Spleen (tissue), 11 donors: Measurements from ENCODE around the gene KIF21B. TPM values are rescaled to one million over a fixed set of nuclear protein-coding genes. Genes with fewer than 3 reads are reported as not detected.

Source experiments
- DNase-seq: peaks from one replicate; pipeline ENCODE4 v3.0.0-alpha.2; 2020
- H3K27ac ChIP-seq, 8 donors: fragments of 200-600 bp; sonication (generic) in 7 of 8; 1 replicate in 4 of 8; 2 replicates in 4 of 8; pipeline versions ENCODE4 v1.5.0 to v1.8.0; 2016 to 2021; ENCODE audit warnings: inconsistent platforms in 4 of 8, mild to moderate bottlenecking in 4 of 8, moderate library complexity in 1 of 8
- H3K27me3 ChIP-seq, 7 donors: fragments of 200-600 bp; sonication (generic) in 6 of 7; replicated peaks in 1 of 7; 1 replicate in 4 of 7; 2 replicates in 3 of 7; pipeline versions ENCODE4 v1.5.0 to v1.8.0; 2016 to 2021; ENCODE audit warnings: inconsistent platforms in 3 of 7, mild to moderate bottlenecking in 1 of 7
- H3K36me3 ChIP-seq, 6 donors: fragments of 200-600 bp; sonication (generic) in 5 of 6; 1 replicate in 4 of 6; 2 replicates in 2 of 6; pipeline versions ENCODE4 v1.5.0 to v1.8.0; 2016 to 2021; ENCODE audit warnings: inconsistent platforms in 2 of 6
- H3K4me1 ChIP-seq, 6 donors: fragments of 200-600 bp; sonication (generic) in 5 of 6; 1 replicate in 3 of 6; 2 replicates in 3 of 6; pipeline versions ENCODE4 v1.5.0 to v1.8.0; 2016 to 2021; ENCODE audit warnings: inconsistent platforms in 3 of 6
- H3K4me3 ChIP-seq, 8 donors: fragments of 200-600 bp; sonication (generic) in 7 of 8; 1 replicate in 4 of 8; 2 replicates in 4 of 8; pipeline versions ENCODE4 v1.5.0 to v1.8.0; 2016 to 2021; ENCODE audit warnings: inconsistent platforms in 4 of 8, mild to moderate bottlenecking in 4 of 8, moderate library complexity in 2 of 8
- H3K9me3 ChIP-seq, 8 donors: fragments of 200-600 bp; sonication (generic) in 7 of 8; 1 replicate in 4 of 8; 2 replicates in 4 of 8; pipeline versions ENCODE4 v1.5.0 to v1.8.0; 2016 to 2021; ENCODE audit warnings: inconsistent platforms in 4 of 8
- POLR2A ChIP-seq, 3 donors: fragments of 450-650 bp; IDR thresholded peaks; one replicate each; pipeline ENCODE4 v1.5.1; 2017; ENCODE audit warnings: antibody characterized with exemption in 3 of 3, mild to moderate bottlenecking in 1 of 3
- POLR2AphosphoS5 ChIP-seq, 3 donors: sonication (generic); formaldehyde crosslinking; IDR thresholded peaks; one replicate each; pipeline ENCODE4 v1.5.1; 2017; ENCODE audit warnings: antibody characterized with exemption in 3 of 3
- WGBS, 5 donors: extraction: QIAGEN DNeasy Blood & Tissue Kit in 3 of 5; methylation state at CpG; one replicate each; pipeline versions ENCODE4 v1.1.5 to v1.1.7; 2013 to 2018; 5-methylcytosine and 5-hydroxymethylcytosine counted together
- intact Hi-C: fragments of 100-400 bp; cut with DNase I; formaldehyde crosslinking; loops from one replicate; pipeline ENCODE4 v1.15.0; 2023; ENCODE audit warnings: low total_unique reads
- polyA plus RNA-seq, 3 donors: library from polyadenylated mRNA; stranded (reverse); fragments of 200-250 nt; gene quantifications; one replicate each; pipeline ENCODE4 v1.2.1, GENCODE V29; 2013
- total RNA-seq, 7 donors: library from RNA; depleted of rRNA in 3 of 7; stranded (reverse); fragments of >200 nt in 3 of 7; fragmentation: NEBNext Ultra II Directional in 4 of 7; extraction: Animal tissue kit (Norgen Biotek cat#: 25700) in 4 of 7; gene quantifications; one replicate each; pipeline versions ENCODE4 v1.1.0 to v1.2.1, GENCODE V29; 2016 to 2021
- TF ChIP-seq, protein P1 (sequence below), 11 experiments: fragments of 200-600 bp in 7 of 11; fragments of 450-650 bp in 4 of 11; sonication (generic) in 4 of 11; IDR thresholded peaks in 8 of 11; conservative IDR thresholded peaks in 3 of 11; 1 replicate in 7 of 11; 2 replicates in 4 of 11; pipeline versions ENCODE4 v1.4.0 to v1.8.0; 2016 to 2021; ENCODE audit warnings: antibody characterized with exemption in 11 of 11, inconsistent platforms in 4 of 11, mild to moderate bottlenecking in 1 of 11
- donor health status: healthy with polysubstance abuse.
- donor health status: DM: no; HTN: no; CAD: no; lungs with moderate emphysema.
- donor health status: DM: no; HTN: no; CAD: no.
- donor health status: Bipolar disorder and iron deficiency.
- donor health status: healthy.
- donor health status: DM: no; HTN: no; CAD: no.
- donor health status: DM: yes; HTN: yes; CAD: no.

Gene KIF21B
- total and polyA plus RNA-seq, 10 donors, result 3.0 to 49.0 (median 28.1) TPM

DNA sequence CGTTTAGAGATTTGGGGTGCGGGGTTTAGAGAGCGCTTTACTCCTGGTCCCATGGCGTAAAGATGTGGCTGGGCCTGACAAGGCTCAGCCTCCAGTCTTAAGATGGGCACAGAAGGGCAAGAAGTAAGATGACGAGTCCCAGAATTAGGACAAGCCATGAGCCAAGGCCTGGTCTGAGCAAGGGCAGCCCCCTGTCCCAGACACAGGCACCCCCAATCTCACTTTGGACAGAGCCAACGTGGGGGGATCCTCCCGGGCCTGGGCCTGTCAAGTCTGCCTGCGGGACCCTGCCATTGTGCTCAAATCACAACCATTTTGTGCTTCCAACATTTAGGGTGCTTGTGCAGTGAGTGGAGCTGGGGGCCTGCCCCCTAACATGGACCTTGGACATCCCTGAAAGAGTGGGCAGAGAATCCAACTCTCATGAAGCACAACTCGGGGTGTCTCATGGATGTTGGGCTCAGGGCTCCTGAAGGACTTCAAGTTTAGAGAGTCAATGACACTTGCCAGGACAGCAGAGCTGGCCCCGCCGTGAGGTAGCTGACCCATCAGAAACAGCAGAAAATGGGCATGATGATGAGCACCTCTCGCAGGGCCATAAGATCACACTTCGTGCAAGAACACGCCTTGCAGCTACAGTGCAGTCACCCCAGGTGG lies 52.6 kb downstream of the KIF21B start:
- no peak for DNase-seq
- Histone ChIP-seq H3K4me3 (no peak overlapping the region), H3K27me3 (no peaks in the 10 kb centered on the region), H3K27ac (no peak overlapping the region), H3K36me3 (peaks cover 0 to 81% (median 47%) of the 10 kb centered on the region in 6 donors), H3K9me3 (no peaks in the 10 kb centered on the region), H3K4me1 (peaks cover 0 to 6% (median 2%) of the 10 kb centered on the region in 6 donors)
- TF ChIP-seq POLR2AphosphoS5 (IDR thresholded peaks at IDR 0.05), result no peak
- TF ChIP-seq, protein P1, sequence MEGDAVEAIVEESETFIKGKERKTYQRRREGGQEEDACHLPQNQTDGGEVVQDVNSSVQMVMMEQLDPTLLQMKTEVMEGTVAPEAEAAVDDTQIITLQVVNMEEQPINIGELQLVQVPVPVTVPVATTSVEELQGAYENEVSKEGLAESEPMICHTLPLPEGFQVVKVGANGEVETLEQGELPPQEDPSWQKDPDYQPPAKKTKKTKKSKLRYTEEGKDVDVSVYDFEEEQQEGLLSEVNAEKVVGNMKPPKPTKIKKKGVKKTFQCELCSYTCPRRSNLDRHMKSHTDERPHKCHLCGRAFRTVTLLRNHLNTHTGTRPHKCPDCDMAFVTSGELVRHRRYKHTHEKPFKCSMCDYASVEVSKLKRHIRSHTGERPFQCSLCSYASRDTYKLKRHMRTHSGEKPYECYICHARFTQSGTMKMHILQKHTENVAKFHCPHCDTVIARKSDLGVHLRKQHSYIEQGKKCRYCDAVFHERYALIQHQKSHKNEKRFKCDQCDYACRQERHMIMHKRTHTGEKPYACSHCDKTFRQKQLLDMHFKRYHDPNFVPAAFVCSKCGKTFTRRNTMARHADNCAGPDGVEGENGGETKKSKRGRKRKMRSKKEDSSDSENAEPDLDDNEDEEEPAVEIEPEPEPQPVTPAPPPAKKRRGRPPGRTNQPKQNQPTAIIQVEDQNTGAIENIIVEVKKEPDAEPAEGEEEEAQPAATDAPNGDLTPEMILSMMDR (IDR thresholded peaks at IDR 0.05 in 8 of 11, conservative IDR thresholded peaks at IDR 0.05 in 3 of 11), result no peak
- no peak for TF ChIP-seq POLR2A (IDR thresholded peaks at IDR 0.05)
- intact Hi-C loops, result loop anchor here (5.0 kb wide), 1 partner anchor 141 kb away; the partner anchor contains the start of gene CACNA1S
- WGBS, 5 donors, result 82 to 94% (median 91%) methylated on average over 13 to 14 of the region's 14 CpGs

DNA sequence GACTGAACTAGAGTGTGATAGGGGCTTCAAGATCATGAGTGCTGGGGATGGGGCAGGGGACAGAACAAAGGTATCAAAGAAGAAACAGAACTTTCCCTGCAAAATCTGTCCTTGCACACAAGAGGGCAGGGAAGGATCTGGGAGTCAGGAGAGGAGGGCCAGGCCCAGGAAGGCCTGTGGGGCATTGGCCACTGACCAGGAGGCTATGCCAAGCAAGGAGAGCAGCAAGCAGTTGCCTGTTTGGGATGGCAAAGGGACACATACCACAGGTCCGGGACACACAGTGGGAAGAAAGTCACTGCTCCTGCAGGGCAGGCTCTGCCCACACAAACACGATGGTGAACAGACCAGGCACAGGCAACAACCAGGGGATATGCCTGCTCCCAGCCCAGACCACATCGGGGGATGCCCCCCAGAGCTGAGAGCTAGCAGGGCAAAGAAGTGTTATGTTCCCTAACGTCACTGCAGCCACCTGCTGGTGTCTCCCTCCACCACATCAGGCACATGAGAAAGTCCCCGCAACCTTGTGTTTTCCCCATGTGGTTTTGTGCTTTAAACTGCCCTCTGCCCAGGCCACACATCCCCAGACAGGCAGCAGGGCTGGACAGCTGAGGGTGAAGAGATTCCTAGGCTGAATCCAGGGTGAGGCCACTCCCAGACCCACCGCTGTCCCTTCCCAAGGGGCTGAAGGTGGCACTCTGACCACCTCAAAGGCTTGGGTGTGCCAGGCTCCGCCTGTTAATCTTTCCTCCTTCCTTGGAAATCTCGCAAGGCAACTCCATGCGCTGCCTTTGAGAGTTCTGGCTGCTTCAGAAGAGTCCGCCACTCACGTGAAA lies 53.6 kb downstream of the KIF21B start:
- Histone ChIP-seq H3K4me1 (peaks cover 0 to 6% (median 2%) of the 10 kb centered on the region in 6 donors), H3K27ac (no peak overlapping the region), H3K4me3 (no peak overlapping the region), H3K9me3 (no peaks in the 10 kb centered on the region), H3K27me3 (no peaks in the 10 kb centered on the region), H3K36me3 (peaks cover 0 to 72% (median 38%) of the 10 kb centered on the region in 6 donors)
- TF ChIP-seq, protein P1 (IDR thresholded peaks at IDR 0.05 in 8 of 11, conservative IDR thresholded peaks at IDR 0.05 in 3 of 11), result no peak
- TF ChIP-seq POLR2AphosphoS5 (IDR thresholded peaks at IDR 0.05) (no peak), POLR2A (IDR thresholded peaks at IDR 0.05) (no peak)
- 81 to 82% (median 81%) methylated on average over 8 to 11 of the region's 11 CpGs for WGBS, 5 donors
- DNase-seq, result no peak
- intact Hi-C loops, result loop anchor here (5.0 kb wide), 1 partner anchor 142 kb away; the partner anchor contains the start of gene CACNA1S

DNA sequence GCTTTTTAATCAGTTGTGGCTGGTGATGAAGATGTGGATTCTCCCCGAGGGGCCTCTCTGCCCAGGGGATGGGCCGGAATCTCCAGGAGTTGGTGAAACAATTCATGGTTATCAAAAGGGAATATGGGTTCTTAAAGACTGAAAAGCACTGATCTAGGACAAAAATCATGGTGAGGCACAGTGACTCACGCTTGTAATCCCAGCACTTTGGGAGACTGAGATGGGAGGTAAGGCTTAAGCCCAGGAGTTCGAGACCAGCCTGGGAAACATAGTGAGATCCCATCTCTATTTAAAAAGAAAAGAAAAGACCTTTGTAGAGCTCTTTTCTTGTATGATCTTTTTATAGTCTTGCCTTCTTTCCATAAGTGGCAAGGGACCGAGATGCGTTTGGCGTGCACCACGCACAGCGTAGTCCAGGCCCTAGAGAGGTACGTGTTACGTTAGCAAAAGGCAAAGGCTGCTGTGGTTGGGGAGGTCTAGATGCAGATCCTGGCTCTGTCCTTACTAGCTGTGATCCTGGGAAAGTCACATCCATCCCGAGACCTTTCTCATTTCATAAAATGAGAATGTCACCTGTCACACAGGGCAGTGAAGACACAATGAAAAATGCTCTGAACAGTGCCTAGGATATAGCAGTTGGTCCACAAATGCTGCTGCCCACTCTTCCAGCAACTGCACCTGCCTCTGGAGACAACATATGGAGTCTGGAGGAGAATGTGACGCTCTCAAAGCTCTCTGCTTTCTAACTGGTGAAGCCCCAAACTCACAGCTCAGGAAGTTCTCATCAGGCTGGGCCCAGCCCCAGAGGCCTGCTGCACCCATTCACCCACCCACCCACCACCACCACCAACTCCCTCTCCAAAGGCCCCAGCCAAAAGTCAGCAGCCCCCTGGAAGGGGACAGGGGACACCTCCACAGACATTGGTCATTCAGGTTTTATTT lies 54.8 kb downstream of the KIF21B start:
- Histone ChIP-seq H3K9me3 (no peaks in the 10 kb centered on the region), H3K27me3 (no peaks in the 10 kb centered on the region), H3K4me3 (no peak overlapping the region), H3K4me1 (peaks cover 0 to 6% (median 2%) of the 10 kb centered on the region in 6 donors), H3K36me3 (peaks cover 0 to 60% (median 26%) of the 10 kb centered on the region in 6 donors), H3K27ac (no peak overlapping the region)
- WGBS, 5 donors, result 87 to 96% (median 94%) methylated on average over 13 of the region's 13 CpGs
- intact Hi-C loops, result no loop called here
- no peak for DNase-seq
- no peak for TF ChIP-seq POLR2AphosphoS5 (IDR thresholded peaks at IDR 0.05)
- TF ChIP-seq, protein P1 (IDR thresholded peaks at IDR 0.05 in 8 of 11, conservative IDR thresholded peaks at IDR 0.05 in 3 of 11), result no peak
- TF ChIP-seq POLR2A (IDR thresholded peaks at IDR 0.05), result no peak
